Endothelial cell of umbilical vein (primary cell): Measurements from ENCODE around the gene ANKS1B. TPM values are rescaled to one million over a fixed set of nuclear protein-coding genes. Genes with fewer than 3 reads are reported as not detected.

ENCODE experiments used
- BruUV-seq: library from RNA; stranded (reverse); fragments of 400-500 nt; replicated peaks from 2 replicates; lab custom pipeline; 2021; lab: Mats Ljungman, UMichigan
- CTCF ChIA-PET: fragments of 300-600, 350-600 bp; sonication (Branson Sonifier 250); formaldehyde crosslinking; loops from one replicate; lab custom pipeline; 2021; ENCODE audit warnings: antibody characterized with exemption, inconsistent platforms; lab: Charles Lee
- POLR2A ChIA-PET: fragments of 300-600, 350-600 bp; sonication (Branson Sonifier 250); formaldehyde crosslinking; loops from one replicate; lab custom pipeline; 2021; ENCODE audit warnings: antibody characterized with exemption, inconsistent platforms; lab: Charles Lee
- DNase-seq: peaks from one replicate; pipeline ENCODE4 v3.0.0-alpha.2; 2011; ENCODE audit warnings: low read depth, low spot score
- FAIRE-seq: peaks from 2 replicates; lab custom pipeline; 2011; peaks lifted over from hg19 to GRCh38; lab: Jason Lieb, UNC
- H2AFZ ChIP-seq: 2 replicates; pipeline ENCODE4 v1.6.0; 2012; ENCODE audit warnings: low read depth, low read length, control low read depth, inconsistent platforms
- H3K27ac ChIP-seq: 2 replicates; pipeline ENCODE4 v1.5.1; 2011; ENCODE audit warnings: low read depth, mild to moderate bottlenecking, control low read depth, low read length, moderate library complexity; ENCODE audit not compliant: insufficient read depth
- H3K27me3 ChIP-seq, 2 experiments: 2 replicates each; pipeline versions ENCODE4 v1.6.0 to v1.6.1; 2011; ENCODE audit warnings: low read length in 2 of 2, mixed read lengths in 1 of 2; ENCODE audit not compliant: control insufficient read depth in 2 of 2, insufficient read depth in 2 of 2
- H3K36me3 ChIP-seq, 2 experiments: 2 replicates in 1 of 2; 3 replicates in 1 of 2; pipeline ENCODE4 v1.5.1; 2011; ENCODE audit warnings: low read length in 2 of 2, mild to moderate bottlenecking in 1 of 2, moderate library complexity in 1 of 2; ENCODE audit not compliant: control insufficient read depth in 2 of 2, insufficient read depth in 2 of 2; ENCODE audit errors: extremely low read depth in 1 of 2
- H3K4me1 ChIP-seq: 3 replicates; pipeline ENCODE4 v1.5.1; 2011; ENCODE audit warnings: mild to moderate bottlenecking, low read length; ENCODE audit not compliant: control insufficient read depth, insufficient read depth; ENCODE audit errors: extremely low read depth
- H3K4me2 ChIP-seq: 2 replicates; pipeline ENCODE4 v1.6.1; 2011; ENCODE audit warnings: low read length, control low read depth, mixed read lengths; ENCODE audit not compliant: insufficient read depth
- H3K4me3 ChIP-seq, 3 experiments: fragments of 200-600 bp in 1 of 3; sonication (generic), shearing (Covaris generic) in 1 of 3; replicated peaks in 1 of 3; 2 replicates each; pipeline ENCODE4 v1.5.1; 2011 to 2016; ENCODE audit warnings: control low read depth in 3 of 3, low read length in 3 of 3, mild to moderate bottlenecking in 2 of 3, inconsistent platforms in 1 of 3, low read depth in 1 of 3, moderate library complexity in 1 of 3; ENCODE audit not compliant: insufficient read depth in 1 of 3
- H3K79me2 ChIP-seq: 2 replicates; pipeline ENCODE4 v1.6.0; 2012; ENCODE audit warnings: low read length, inconsistent platforms; ENCODE audit not compliant: control insufficient read depth, insufficient read depth
- H3K9ac ChIP-seq: replicated peaks from 2 replicates; pipeline ENCODE3; 2011; ENCODE audit warnings: low read length, control low read depth; ENCODE audit not compliant: insufficient read depth; ENCODE audit errors: extremely low read depth
- H3K9me1 ChIP-seq: replicated peaks from 3 replicates; pipeline ENCODE4 v1.6.0; 2011; ENCODE audit warnings: mild to moderate bottlenecking, low read length; ENCODE audit not compliant: control insufficient read depth, insufficient read depth; ENCODE audit errors: extremely low read depth
- H3K9me3 ChIP-seq: replicated peaks from 2 replicates; pipeline ENCODE4 v1.5.1; 2012; ENCODE audit warnings: low read length, inconsistent platforms; ENCODE audit not compliant: control insufficient read depth, insufficient read depth
- H4K20me1 ChIP-seq: replicated peaks from 2 replicates; pipeline ENCODE3; 2011; ENCODE audit warnings: mild to moderate bottlenecking, low read length; ENCODE audit not compliant: control insufficient read depth, insufficient read depth; ENCODE audit errors: extremely low read depth
- FOS ChIP-seq: IDR thresholded peaks from 2 replicates; pipeline ENCODE4 v1.6.1; 2011; ENCODE audit warnings: mild to moderate bottlenecking, low read length, moderate library complexity, borderline replicate concordance; ENCODE audit not compliant: insufficient read depth
- JUN ChIP-seq: IDR thresholded peaks from 2 replicates; pipeline ENCODE4 v1.6.1; 2011; ENCODE audit warnings: borderline replicate concordance, low read depth; ENCODE audit not compliant: insufficient read length, insufficient read depth
- dilution Hi-C: fragments of 300-500 bp; cut with MboI; formaldehyde crosslinking; loops from one replicate; pipeline ENCODE4 v1.15.0; 2019; ENCODE audit warnings: low sequenced_read_pairs; ENCODE audit not compliant: extremely low pct_ligation_motif_present
- intact Hi-C: fragments of 100-400 bp; cut with micrococcal nuclease; formaldehyde crosslinking; loops from one replicate; pipeline ENCODE4 v1.10.0; 2022
- polyA plus RNA-seq, 4 experiments: library from polyadenylated mRNA; depleted of rRNA in 3 of 4; stranded (reverse) in 3 of 4; unstranded in 1 of 4; fragments of >200 nt; gene quantifications; 2 replicates each; pipeline versions ENCODE4 v1.2.1 to v1.2.3, GENCODE V29; 2011 to 2012; ENCODE audit warnings: missing spikeins in 1 of 4
- total RNA-seq: library from RNA; stranded (reverse); gene quantifications from 2 replicates; pipeline ENCODE4 v1.2.3, GENCODE V29; 2021
- TF ChIP-seq, protein P1 (sequence below), 2 donors: IDR thresholded peaks; 1 replicate in 1 of 2; 2 replicates in 1 of 2; pipeline ENCODE4 v1.5.1; 2011; ENCODE audit warnings: low read length in 2 of 2, mild to moderate bottlenecking in 2 of 2, moderate library complexity in 2 of 2, control low read depth in 1 of 2, inconsistent platforms in 1 of 2, low read depth in 1 of 2; ENCODE audit not compliant: insufficient read depth in 1 of 2; ENCODE audit errors: extremely low read depth in 1 of 2

Gene ANKS1B
- total and polyA plus RNA-seq, 2 donors (not counting 3 experiments of a cell fraction or from before 2014, with no cell fraction given), result 0.15 to 0.38 TPM

GRCh38 chr12:99431203-99431602 lies 553.5 kb downstream of the ANKS1B start:
- H3K79me2 ChIP-seq, result no peaks in the 10 kb centered on the region
- H3K27me3 ChIP-seq, result no peaks in the 10 kb centered on the region
- H3K4me1 ChIP-seq, result no peaks in the 10 kb centered on the region
- no peak overlapping the region for H3K9ac ChIP-seq
- H4K20me1 ChIP-seq, result no peaks in the 10 kb centered on the region
- peaks cover 8% of the 10 kb centered on the region for H3K9me3 ChIP-seq
- ChIA-PET POLR2A (no interaction called here), CTCF (no interaction called here)
- TF ChIP-seq, protein P1, sequence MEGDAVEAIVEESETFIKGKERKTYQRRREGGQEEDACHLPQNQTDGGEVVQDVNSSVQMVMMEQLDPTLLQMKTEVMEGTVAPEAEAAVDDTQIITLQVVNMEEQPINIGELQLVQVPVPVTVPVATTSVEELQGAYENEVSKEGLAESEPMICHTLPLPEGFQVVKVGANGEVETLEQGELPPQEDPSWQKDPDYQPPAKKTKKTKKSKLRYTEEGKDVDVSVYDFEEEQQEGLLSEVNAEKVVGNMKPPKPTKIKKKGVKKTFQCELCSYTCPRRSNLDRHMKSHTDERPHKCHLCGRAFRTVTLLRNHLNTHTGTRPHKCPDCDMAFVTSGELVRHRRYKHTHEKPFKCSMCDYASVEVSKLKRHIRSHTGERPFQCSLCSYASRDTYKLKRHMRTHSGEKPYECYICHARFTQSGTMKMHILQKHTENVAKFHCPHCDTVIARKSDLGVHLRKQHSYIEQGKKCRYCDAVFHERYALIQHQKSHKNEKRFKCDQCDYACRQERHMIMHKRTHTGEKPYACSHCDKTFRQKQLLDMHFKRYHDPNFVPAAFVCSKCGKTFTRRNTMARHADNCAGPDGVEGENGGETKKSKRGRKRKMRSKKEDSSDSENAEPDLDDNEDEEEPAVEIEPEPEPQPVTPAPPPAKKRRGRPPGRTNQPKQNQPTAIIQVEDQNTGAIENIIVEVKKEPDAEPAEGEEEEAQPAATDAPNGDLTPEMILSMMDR (IDR thresholded peaks at IDR 0.05; ENCODE audit: extremely low read depth in 1 of 2, insufficient read depth in 1 of 2, low read depth in 1 of 2, low read length in 2 of 2), result no peak
- TF ChIP-seq JUN (no peak), FOS (no peak)
- intact Hi-C loops, result no loop called here
- no peak for DNase-seq
- H3K4me2 ChIP-seq, result no peak overlapping the region
- H3K9me1 ChIP-seq, result no peaks in the 10 kb centered on the region
- no peak overlapping the region for H3K27ac ChIP-seq
- H3K4me3 ChIP-seq, result no peak overlapping the region
- H2AFZ ChIP-seq, result no peak overlapping the region
- no peaks in the 10 kb centered on the region for H3K36me3 ChIP-seq
- FAIRE-seq, result no peak
- no TSS peak for BruUV-seq
- dilution Hi-C loops, result no loop called here

DNA sequence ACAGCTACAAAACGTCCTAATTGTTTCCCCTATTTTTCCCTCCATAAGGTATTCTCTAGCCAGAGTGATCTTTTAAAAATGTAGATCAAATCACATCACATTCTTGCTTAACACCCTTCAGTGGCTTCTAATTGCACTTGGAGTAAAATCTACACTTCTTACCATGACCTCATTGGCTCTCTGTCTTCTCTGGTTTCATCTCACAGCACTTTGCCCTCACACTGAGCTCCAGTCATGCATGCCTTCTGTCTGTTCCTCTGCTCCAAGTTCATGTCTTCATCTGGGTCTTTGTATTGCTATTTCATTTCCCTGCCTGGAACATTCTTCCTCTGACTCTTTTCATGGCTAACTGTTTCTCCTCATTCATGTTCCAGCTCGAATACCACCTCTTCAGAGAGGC lies 557.6 kb downstream of the ANKS1B start:
- ChIA-PET CTCF (no interaction called here), POLR2A (no interaction called here)
- intact Hi-C loops (no loop called here), dilution Hi-C loops (no loop called here)
- H3K4me2 ChIP-seq, result no peak overlapping the region
- no peak overlapping the region for H3K27ac ChIP-seq
- H3K79me2 ChIP-seq, result no peaks in the 10 kb centered on the region
- no peaks in the 10 kb centered on the region for H3K9me1 ChIP-seq
- no peak for DNase-seq
- no peaks in the 10 kb centered on the region for H3K27me3 ChIP-seq
- no peaks in the 10 kb centered on the region for H4K20me1 ChIP-seq
- BruUV-seq, result no TSS peak
- no peak overlapping the region for H3K4me3 ChIP-seq
- TF ChIP-seq, protein P1 (IDR thresholded peaks at IDR 0.05; ENCODE audit: extremely low read depth in 1 of 2, insufficient read depth in 1 of 2, low read depth in 1 of 2, low read length in 2 of 2), result no peak
- H3K9ac ChIP-seq, result no peak overlapping the region
- no peak overlapping the region for H2AFZ ChIP-seq
- no peaks in the 10 kb centered on the region for H3K4me1 ChIP-seq
- H3K36me3 ChIP-seq, result no peaks in the 10 kb centered on the region
- no peak for FAIRE-seq
- peaks cover 8% of the 10 kb centered on the region for H3K9me3 ChIP-seq
